Measurements from ENCODE around the gene CREB3L4.
A peak's percentile ranks its signal among the peaks of the same experiment; 100 is the strongest.

Gene CREB3L4

DNA sequence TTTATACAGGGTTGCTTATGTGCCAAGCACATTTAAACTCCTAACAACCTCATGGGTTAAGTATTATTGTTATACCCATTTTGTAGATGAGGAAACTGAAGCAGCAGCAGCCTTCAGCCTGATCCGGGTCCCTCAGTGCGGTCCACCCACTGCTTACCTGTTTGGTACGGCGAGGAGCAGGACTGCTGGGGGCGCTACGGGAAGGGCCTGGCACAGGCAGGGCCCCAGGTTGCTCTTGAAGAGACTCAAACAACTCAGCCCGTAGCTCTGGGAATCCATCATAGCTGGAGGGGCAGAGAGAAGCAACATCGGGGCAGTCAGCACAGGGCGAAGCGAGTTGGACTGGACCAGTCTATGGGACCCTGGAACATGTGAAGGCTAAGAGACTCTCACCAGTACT, 30.4 kb upstream of the CREB3L4 start:
- DNase-seq: no peak

- no peak for DNase-seq
Observed at GRCh38 chr1:153938996-153939395, 28.7 kb upstream of the CREB3L4 start.

GRCh38 chr1:153939476-153939875, 28.2 kb upstream of the CREB3L4 start:
- no peak for DNase-seq

DNA sequence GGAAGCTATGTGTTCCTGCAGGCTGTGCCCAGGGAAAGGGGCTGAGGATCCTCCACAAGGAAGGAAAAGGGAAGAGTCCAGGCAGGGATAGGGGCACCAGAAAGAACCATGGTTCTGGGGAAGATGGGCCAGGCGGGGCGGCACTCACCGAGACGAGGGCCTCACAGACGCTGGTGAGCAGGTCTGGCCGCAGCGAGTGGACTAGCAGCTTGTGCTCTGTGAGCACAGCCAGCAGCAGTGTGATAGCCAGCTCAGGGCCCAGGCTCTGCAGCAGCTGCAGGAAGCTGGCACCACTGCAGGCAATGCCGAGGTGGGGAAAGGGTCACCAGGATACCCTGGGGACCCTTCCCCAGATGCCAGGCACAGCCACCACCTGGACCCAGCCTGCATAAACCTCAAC, 26.9 kb upstream of the CREB3L4 start:
- no peak for DNase-seq

DNA sequence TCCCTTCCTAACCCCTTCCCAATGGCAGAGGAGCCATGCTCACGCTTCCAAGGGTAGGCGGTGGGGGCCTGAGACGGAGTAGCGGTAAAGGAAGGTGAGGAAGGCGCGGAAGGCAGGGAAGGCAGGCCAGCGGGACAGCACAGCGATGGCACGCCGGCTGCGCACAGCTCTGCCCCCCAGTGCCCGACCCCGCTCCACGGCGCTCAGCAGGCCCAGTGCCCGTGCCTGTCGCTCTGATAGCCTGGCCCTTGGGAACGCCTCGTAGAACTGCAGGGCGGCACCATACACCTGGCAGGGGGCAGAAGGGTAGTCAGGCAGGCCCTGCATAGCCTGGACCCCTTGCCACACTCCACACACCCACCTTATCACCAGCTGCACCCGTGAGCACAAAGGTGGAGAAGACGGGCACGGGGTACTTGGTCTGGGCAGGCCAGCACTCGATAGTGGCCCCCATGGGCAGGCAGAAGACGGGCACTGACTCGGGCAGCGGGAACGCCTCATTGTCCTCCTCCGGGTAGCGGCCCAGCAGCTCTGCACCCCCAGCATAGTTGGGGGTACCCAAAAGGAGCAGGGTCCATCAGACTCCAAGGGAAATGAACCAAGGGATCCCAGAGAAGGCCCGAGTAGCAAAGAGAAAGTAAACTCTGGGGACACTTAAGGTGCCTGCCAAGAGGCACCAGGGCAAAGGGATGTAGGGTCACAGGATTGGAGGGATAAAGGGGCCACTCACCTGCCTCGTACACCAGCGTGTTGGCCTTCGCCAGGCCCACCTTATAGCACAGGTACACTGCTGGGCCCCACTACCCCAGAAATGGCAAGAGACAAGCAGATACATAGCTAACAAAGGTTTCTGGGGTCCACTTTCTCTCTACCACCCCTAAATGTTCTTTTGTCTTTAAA, 25.6 kb upstream of the CREB3L4 start:
- no peak for DNase-seq

DNA sequence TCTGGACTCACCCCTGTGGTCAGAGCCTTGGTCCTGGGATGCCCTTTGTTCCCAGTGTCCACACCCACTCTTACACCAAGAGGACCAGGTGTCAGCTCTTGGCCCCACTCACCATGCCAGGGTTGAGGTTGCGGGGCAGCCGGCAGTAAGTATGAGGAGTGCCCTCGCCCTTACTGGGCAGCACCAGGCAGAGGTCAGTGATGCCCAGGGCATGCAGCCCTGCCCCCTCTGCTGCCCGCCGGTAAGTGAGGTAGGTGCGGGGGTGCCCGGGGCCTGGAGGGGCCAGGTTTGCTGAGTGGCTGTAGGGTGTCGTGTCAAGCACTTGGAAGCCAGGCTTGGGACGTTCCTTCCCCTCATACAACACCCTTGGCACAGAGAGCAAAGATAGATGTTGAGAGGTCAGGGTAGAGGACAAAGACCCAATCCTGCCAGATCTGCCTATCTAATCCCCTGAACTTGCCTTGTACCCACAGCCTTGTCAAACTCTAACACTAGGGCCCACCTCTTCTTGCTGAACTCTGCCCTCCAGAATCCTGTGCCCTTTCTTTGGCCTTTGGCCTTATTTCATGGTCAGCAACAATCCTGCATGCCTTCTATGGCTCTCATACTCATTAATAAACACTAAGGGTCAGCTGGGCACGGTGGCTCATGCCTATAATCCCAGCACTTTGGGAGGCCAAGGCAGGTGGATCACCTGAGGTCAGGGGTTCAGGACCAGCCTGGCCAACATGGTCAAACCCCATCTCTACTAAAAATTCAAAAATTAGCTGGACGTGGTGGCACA, 24.7 kb upstream of the CREB3L4 start:
- no peak for DNase-seq

DNA sequence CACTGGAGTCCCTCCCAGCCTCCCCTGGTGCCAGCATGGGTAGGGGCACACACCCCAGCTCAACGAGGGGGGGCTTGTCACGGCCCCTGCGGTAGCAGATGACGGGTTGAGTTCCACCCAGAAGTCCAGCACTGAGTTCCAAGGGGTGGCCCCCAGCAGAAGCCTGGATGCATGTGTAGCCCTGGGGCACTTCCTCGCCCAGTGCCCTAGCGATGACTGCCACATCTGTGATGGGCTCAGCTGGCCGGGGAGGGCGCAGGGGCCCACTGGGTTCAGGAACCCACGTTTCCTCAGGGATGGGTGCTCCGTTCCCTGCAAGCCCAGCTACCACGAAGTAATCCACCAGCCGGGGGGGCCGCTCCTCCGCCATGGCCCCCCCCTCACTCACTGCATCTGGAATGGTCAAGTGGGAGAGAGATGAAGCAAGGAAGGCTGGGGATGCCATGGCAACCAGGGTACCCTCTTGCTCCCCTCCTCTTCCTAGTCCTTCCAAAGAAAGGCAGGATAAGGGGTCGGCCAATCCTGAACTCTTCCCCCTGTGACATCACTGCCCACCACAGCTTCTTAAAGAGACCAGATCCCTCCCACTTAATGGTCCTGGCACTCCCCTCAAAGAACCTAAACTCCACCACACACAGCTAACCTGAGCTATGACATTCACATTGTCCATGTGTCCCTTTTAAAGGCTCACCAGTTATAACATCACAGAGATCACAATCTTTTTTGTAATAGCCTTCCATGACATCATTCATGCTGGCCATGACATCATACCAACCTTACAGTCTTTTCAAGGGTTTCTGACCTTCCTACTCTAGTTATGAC, 23.5 kb upstream of the CREB3L4 start:
- no peak for DNase-seq

- DNase-seq: no peak
Observed at GRCh38 chr1:153944827-153945117, 22.9 kb upstream of the CREB3L4 start.

DNA sequence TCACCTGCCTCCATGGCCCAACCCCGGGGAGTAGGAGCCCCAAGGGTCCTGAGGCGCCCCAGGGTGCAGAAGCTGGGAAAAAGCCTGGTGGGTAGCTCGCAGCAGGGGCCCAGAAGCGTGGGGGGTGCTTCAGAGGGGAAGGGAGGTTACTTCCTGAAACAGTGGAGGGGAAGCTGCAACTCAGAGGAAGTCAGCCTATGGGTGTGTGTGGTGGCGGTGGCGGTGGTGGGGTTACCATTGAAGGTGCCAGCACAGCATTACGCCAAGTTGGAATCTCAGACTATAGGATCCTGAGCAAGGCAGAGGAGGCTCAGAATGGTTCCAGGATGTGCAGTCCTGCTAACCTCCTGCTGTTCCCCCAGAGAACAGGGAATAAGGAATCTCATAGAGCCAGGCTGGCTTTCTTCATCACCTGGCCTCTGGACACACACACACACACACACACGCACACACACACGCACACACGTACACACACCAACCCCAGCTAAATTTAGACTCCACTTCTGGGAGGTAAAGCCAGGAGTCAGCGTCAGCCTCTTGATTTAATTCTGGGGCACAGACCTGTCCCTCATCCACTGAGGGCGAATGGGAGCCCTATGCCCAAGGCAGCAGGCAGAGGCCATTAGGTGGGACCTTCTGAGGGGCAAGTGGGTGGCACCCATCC, 22.4 kb upstream of the CREB3L4 start:
- DNase-seq: peak; percentile 72

DNA sequence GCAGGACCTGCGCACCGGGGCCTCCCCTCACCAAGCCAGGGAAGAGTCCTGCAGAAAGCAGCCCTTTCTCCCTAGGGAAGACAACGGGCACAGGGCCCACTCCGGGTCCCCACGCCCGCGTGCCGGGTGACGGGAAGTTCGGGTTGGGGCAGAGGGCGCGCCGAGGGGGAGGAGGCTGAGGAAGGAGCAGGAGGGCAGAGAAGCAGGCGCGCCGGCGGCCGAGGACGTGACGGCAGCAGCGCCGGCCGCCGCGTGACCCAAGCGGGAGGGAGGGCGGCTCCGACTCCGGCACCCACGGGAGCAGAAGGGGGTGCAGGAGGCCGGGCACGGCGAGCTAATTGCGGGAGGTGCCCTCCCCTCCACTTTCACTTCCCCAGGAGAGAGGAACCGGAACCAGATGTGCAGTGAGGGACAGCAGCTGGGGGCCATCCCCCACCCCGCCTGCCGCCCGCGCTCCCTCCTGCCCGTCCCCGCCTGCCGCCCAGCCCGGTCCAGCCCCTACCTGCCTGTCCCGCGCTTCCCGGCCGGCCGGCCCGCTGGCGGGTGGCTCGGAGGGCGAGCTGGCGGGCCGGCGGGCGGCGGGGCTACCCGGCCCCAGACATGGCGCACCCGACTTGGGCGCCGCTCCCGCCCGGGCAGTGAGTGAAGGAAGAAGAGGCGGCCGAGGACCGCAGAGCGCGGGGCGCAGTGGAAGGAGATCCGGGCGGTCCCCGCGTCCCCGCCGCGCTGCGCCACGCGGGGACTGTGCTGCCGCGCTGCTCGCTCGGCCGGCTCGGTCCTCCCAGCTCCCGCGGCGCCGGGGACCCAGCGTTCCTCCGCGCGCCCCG, 21.7 kb upstream of the CREB3L4 start:
- peak; percentile 61 for DNase-seq

DNA sequence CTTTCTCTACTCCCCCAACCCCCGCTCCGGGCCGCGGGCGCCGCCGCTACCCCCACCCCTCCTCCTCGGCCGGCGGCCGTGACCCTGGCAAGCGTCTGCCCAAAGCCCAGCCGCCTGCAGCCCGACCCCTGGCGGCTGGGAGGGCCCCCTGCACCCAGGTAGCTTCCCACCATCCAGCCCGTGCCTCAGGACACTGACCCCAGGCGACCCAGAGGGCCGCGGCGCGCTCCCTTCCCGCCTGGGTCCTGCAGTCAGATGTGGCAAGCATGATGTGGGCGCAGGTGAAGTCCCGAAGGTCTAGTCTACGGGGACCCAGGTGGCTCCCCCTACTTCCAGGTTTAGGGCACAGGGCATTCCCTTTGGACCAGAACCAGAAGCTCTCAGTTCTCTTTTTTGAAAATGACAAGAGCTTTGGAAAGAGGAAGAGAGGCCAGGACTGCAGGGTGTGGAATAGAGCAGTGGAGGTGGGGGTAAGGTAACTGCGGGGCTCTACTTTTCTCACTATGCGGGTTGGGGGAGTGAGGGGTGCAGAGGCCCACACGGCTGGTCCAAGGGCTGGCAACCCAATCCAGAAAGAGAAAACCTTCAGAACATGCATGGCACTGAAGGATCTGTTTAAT, 21.0 kb upstream of the CREB3L4 start, which contains the start of gene DENND4B:
Gene DENND4B, minus strand, starts transcription at position 97 of the 620 bp plus-strand sequence. CDS start 2,344 bp downstream, outside the sequence.
- DNase-seq: peak; percentile 71

DNA sequence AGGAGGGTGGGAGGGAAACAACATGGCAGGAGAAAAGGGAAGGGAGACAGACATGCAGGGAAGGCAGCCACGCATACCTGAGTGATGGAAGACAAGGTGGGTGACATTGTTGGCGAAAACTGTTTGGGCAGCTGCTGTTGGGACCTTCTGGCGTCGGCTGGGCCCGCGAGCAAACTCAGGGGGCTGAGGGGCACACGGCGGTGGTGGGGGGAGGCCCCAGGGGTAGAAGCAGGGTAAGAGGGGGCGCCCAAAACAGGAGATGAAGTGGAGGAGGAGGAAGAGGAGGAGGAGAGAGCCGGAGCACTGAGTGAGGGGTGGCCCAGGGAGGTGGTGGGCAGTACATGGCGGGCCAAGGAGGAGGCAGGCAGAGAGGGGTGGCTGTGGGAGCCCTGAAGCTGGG, 16.5 kb upstream of the CREB3L4 start:
- no peak for DNase-seq

- no peak for DNase-seq
Observed at GRCh38 chr1:153951801-153952200, 15.9 kb upstream of the CREB3L4 start.

DNA sequence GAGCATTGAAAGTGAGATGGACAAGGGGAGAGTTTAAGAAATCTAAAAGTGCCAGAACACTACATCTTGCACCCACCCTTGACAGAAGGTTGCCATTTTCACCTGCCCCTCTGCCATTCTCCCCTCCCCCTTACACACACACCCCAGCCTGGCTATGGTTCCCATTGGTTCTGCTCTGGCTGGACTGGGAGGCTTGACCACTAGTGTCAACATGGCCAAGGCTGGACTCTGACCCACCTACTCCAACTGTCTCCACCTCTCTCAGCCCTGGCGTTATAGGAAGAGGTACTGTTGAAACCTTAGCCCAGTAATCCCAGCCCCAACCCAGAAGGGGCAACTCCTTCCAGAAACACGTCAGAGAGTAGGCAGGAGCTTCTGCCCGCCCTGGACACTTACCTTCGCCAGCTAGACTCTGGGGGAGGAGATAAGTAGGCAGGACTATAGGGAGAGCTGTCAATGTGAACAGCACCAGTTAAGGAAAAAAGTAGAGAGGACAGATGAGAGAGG, 13.8 kb upstream of the CREB3L4 start:
- no peak for DNase-seq

DNA sequence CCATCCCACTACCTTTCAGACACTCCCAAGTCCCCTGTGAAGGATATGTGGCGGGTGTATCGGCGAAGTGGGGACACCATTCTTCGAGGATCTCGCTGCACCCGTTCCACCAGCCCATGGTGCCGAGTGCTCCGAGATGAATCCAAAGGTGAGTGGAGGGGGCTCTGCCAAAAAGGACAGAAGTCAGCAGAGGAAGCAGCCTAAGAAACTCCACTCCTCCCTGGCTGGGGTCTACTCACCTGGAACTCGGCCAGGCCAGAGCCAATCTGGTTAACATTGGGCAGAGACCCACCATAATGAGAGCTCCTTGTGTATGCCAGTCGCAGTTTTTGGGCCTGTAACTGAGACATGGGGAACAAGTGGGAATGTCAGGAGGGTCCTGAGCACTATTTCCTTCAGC, 12.9 kb upstream of the CREB3L4 start:
- no peak for DNase-seq

- no peak for DNase-seq
Observed at GRCh38 chr1:153956997-153957715, 10.5 kb upstream of the CREB3L4 start.

DNA sequence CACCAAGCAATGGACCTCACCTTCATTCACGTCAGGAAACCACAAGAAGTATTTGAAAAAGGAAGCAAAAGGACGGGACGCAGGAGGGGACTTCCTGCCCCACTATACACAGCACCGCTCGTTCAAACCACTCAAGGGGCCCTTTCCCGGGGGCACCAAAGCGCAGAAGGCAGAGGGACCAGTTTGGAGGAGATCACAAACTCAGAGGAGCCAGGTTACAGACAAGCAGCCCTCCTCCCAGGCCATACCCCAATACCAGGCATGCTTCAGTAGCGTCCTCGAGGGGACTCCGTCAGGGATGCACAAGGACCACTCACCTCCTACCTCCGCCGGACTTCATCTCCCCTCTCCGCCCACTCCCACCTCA, 10.0 kb upstream of the CREB3L4 start:
- no peak for DNase-seq

DNA sequence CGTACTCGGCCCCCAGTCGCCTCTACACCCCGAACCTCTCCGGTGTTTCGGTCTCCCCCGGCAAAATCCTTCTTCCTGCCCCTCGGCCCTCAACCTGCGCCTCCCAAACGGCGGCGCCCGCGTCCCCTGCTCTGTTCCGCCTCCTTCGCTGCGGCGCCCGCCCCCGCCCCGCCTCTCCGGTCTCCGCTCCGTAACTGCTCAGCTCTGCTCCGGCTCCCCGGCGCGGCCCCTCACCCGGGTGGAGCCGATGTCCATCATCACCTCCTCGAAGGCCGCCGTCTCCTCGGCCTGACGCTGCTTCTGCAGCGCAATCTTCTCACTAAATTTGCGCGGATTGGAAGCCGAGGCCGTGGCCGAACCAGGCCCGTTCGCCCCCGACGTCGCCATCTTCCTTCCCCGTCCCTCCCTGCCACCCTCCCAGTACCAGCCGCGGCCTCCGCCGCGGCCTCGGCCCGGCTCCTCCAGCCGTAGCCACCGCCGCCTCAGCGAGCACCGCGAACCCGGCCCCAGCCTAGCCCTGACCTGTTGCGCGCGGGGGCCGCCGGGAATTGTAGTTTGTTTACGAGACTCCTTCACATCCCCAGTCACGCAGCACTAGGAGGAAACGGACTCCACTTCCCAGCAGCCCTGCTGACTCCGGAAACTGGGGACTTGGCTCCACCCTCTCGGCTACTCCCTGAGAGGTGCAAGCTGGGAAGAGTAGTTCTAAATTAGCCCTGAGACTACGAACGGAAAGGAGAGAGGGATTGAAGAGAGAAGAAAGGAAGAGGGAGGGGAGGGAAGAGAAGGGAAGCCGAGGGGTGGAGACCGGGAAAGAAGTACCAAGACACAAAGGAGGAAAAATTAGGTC, 9.4 kb upstream of the CREB3L4 start, which contains the start of gene CRTC2:
Gene CRTC2, minus strand, starts transcription at position 502 of the 850 bp plus-strand sequence. Its CDS starts 115 bp downstream, at position 387.
- peak; percentile 98 for DNase-seq

- no peak for DNase-seq
Observed at GRCh38 chr1:153958961-153959260, 8.8 kb upstream of the CREB3L4 start.

DNA sequence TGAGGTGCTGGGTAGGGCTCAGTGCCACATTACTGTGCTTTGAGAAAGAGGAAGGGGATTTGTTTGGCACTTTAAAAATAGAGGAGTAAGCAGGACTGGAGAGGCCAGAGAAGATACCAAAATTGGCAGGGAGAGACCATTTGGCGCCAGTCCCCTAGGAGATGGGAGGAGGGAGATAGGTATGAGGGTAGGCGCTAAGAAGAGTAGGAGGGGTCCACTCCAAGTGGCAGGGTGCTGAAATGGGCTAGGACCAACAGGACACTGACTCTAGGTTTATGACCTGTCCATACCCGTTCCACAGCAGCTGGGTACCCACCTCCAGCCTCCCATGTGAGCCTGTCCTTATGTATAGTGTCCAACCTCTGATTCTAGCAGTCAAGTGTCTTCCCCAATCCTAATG, 8.2 kb upstream of the CREB3L4 start:
- DNase-seq: no peak
